NCI-H2107 treated with DMSO at 0.1 percent for 48 hours (cell line): ENCODE results near the gene SLC6A6.

Experiments used
- DNase-seq: peaks from one replicate; lab custom pipeline; 2025; ENCODE audit not compliant: unreplicated experiment; lab: John Stamatoyannopoulos, UW

SLC6A6 gene

DNA sequence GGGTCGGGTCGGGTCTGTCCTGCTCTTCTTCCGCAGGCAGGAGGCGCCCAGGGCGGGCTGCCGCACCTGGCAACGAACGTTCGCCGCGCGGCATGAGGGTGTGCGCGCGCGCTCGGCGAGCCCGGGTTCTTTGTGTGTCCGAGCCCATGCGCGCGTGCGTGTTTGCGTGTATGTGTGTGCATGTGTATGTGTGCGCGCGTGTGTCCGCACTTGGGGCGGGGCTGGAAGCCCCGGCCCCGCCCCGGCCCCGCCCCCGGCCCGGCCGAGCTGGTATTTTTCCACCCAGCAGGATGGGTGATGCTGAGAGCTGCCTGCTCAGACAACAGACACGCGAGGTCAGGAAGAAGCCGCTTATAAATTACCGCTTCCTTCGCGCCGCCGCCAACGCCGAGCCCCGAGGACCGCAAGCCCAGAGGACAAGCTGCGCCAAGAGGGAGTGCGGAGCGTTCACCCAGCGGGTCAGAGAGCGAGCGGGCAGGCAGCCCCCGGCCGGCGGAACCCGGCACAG lies at the start of gene SLC6A6:
Gene SLC6A6 (plus strand): TSS at position 303 of the 508 bp plus-strand sequence. CDS start 41,029 bp downstream, outside the sequence.
- DNase-seq: peak; percentile 55

- no peak for DNase-seq
Observed at GRCh38 chr3:14353502-14353901, 48.9 kb upstream of the SLC6A6 start.

DNA sequence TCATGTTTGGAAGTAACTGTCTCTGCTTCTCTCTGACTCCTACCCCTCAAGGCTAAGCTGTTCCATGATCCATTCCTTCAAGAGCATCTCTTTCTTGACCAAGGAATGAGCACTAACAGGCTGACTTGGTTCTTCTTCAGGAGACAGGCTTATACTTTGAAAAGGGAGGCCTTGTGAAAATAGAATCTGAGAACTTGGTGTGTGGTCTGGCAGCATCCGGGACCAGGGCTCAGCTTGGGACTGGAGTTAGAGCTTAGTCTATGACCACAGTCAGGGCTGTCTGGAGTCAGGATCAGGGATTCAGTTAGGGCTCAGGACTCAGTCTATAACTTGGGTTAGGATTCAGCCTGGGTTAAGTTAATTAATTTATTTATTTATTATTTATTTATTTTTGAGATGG lies 44.9 kb upstream of the SLC6A6 start:
- no peak for DNase-seq

DNA sequence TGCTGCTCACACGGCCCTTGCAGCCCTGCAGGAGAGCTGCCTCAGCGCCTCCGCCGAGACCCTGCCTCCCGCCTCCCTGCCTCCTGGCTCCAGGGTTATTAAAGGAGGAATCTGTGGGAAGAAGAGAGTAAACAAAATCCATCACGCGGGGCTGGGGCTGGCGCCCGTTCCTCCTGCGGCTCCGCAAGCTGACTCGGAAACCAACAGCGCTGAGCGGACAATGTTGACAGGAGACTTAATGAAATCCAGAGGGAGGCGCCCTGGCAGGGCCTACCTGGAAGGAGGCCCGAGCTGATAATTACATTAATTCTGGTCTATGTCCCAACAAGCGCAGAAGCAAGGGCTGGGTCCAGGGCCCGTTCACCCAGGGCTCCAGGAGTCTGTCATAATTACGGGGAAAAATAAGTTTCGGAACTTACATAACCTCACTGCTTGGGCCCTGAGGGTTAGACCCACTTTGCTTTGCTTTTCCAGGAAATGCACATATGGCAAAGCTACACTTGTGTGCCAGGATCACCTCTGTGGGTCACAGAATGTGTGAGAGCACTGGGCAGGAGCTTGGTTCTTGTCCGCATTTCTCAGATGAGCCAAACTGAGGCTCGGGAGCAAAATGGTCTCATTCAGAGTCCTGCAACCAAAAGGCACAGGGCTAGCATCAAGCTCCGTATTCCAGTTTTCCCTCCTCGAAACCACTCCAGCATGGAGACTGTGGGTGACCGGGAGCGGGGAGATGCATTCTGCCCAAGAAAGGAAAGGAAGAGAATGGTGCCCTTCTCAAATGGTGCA lies 43.8 kb upstream of the SLC6A6 start:
- DNase-seq: no peak

- DNase-seq: no peak
Observed at GRCh38 chr3:14359348-14359747, 43.1 kb upstream of the SLC6A6 start.

DNA sequence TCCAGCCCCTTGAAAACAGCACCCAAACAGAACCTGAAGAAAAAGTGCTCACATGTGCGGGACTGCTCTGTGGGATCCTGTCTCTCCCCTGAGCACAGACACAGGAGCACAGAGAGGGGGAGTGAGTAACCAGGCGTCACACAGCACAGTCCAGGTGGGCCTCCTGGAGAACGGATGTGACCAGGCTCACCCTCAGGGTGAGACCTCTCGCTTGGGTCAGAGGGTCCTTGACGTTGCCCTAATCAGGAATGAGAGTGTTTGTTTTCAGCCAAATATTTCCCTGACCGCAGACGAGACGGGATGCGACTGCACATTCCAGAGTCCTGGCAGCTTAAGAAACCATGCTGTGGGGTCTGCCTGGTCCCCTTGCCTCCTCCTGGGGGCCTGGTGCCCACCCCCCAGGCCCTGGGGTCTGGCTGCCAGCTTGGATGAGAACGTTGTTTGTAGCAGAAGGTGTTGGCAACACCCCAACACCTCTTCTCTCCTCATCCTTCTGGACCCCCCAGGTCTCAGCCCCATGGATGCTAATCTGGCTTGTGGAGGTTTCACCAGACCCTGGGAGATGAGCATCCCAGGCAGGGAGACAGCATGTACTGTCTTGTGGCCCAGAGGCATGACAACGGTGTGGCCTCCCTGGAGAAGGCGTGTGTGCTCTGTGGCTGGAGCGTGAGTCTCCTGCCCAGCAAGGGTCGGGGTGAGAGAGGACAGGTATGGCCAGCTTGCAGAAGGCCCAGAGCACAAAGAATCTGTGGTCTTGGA lies 42.1 kb upstream of the SLC6A6 start:
- DNase-seq: no peak

DNA sequence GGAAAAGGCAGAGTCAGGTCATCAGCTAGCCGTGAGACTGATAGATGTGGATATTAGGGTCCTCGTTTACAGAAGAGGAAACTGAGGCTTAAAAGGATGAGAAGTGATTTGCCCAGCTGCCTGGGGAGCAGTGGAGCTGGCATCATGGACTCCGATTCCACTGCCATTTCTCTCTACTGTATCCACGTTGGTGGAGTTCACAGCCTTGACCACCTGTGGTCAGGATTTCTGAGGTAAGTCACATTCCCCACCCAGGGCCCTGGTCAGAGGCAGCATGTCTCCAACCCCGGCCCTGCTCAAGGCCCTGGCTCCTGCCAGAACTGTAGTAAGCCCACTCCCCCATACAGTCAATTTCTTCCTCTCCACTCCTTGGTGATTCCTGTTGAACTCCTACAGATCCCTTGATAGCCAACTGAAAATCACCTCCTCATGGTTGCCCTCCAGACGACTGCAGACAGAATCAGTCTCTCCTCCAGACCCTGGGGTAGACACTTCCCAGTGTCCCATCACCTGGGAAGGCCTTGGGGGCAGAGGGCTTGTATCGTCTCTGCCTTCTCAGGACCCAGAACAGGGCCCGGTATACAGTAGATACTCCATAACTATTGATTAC lies 41.2 kb upstream of the SLC6A6 start:
- no peak for DNase-seq

GRCh38 chr3:14362890-14363289 lies 39.5 kb upstream of the SLC6A6 start:
- DNase-seq: no peak

GRCh38 chr3:14363379-14363778 lies 39.0 kb upstream of the SLC6A6 start:
- DNase-seq: no peak

DNA sequence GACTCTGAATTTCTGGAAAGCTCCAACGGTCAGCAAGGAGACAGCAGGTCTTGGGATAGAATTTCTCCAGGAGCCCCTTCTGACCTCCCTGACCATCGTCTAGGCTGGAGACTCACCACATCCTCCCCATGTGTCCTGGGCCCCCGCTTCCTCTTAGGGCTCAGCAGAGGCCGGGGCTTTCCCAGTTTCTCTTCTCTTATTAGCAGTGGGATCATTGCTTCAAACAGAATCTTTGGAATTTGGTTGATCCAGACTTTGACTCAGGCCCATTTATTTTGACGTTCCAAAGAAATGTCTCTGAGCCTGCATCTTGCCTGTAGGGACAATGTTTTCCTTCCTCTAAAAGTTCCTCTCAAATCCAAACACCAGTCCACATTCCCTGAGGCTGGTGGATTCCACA lies 38.4 kb upstream of the SLC6A6 start:
- DNase-seq: no peak

GRCh38 chr3:14364580-14365292 lies 37.7 kb upstream of the SLC6A6 start:
- DNase-seq: no peak

- DNase-seq: no peak
Observed at GRCh38 chr3:14366248-14366647, 36.2 kb upstream of the SLC6A6 start.

DNA sequence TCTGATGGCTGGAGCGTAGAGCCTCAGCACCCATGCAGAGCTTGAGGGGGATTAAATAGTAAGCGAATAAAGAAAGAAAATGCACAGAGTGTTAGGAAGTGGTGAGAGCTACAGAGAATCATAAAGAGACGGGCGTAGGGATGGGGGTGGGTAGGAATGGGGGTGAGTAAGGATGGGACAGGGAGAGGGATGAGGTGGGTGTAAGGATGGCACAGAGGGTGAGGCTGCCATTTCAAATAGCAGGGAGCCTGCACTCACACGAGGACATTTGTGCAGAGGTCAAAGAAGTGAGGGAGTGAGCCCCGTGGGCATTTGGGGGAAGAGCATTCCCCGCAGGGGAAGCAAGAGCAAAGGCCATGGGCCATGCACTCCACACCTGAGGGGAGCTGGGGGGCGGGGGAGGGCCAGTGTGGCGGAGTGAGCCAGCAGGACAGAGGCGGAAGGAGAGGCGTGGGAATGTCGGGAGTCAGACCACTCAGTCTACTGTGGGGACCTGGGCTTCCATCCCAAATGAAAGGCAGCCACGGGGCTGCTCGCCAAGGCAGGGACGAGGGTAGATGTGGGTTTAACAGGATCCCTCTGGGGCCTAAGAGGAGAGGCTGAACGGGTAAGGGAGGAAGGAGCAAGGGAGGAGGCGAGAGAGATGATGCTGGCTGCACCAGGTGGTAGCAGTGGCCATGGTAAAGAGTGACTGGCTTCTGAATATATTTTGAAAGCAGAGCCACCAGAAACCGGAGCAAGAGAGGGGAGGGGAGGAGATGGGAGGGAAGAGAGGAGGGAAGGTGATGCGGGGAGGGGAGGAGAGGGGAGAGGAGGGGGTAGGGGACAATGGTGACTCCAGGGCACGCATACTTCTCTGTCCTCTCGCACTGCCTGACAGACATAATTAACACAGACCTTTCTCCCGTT lies 35.2 kb upstream of the SLC6A6 start:
- peak; percentile 10 for DNase-seq

DNA sequence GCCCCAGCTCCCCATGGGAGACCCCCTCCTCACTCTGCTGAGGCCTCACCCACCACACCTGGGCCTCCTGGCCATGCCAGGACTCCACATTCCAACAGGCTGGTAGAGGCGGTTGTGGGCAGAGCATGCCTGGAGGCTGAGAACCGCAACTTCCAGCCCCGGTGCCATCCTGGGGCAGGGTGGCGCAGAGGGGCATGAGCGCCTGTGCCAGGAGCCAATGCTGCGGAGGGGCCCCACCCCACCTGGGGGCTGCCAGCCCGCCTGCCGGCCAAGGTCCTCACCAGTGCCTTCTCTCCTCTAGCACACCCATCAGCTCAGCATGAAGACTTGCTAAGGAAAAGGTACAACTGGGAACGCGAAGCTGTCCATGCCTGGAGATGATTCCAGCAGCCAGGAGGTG lies 34.3 kb upstream of the SLC6A6 start:
- DNase-seq: no peak

DNA sequence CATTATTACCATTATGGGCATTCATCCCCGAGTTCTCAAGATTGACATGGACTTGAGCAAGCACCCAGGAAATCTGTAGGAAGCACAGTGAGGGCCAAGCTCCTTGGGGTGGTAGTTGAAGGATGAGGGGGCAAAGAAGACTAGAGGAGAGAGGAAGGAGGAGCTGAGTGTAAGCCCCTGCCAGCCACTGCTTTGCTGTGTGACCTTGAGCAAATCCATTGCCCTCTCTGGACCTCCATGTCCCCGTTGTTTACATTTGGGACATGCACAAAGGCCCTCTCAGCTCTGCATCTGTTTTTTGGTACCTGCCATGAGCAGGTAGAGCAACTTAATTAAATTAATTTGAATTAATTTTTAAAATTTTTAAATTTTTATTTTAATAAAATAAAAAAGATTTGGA lies 33.5 kb upstream of the SLC6A6 start:
- DNase-seq: no peak

DNA sequence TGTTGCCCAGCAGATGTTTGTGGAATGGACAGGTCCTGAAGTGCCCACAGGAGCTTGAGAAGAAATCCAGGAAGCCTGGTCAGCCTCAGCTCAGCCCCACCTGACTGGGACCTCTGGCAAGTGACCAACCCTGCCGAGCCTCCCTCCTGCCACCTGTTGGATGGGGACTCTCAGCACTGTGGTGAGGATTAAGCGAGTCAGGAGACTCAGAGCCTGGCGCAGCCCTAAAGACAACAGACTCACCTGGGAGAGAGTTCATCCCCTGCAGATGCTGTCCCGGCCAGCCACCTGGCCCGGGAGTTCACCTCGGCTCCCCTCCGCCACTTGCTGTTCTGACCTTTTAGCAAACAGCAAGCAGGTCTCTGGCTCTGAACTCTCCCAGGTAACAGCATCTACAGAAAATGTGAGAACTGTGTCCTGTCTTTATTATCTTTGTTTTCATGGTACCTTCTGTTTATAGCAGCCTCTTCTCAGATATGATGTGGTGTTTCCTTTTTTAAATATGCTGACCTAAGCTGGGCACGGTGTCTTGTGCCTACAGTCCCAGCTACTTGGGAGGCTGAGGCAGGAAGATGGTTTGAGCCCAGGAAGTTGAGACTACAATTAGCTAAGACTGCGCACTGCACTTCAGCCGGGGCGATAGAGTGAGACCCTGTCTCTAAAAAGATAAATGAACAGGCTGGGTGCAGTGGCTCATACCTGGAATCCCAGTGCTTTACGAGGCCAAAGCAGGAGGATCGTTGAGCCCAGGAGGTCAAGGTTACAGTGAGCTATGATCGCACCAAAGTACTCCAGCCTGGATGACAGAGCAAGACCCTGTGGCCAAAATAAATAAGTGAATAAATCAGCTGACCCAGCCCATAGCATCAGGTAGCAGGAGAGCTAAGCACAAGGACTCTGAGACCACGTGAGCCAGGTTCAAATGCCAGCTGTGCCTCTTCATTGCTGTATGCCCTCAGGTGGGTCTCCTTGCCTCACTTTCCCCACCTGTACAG lies 32.4 kb upstream of the SLC6A6 start:
- no peak for DNase-seq

- DNase-seq: no peak
Observed at GRCh38 chr3:14370720-14371572, 31.5 kb upstream of the SLC6A6 start.
